ENCODE measurements around the gene IL12B.
"Not testable (repeated sequence)": the region's sequence is repeated elsewhere in the genome, so short reads cannot be mapped to it uniquely, and the experiment has no call there.

The IL12B gene

DNA sequence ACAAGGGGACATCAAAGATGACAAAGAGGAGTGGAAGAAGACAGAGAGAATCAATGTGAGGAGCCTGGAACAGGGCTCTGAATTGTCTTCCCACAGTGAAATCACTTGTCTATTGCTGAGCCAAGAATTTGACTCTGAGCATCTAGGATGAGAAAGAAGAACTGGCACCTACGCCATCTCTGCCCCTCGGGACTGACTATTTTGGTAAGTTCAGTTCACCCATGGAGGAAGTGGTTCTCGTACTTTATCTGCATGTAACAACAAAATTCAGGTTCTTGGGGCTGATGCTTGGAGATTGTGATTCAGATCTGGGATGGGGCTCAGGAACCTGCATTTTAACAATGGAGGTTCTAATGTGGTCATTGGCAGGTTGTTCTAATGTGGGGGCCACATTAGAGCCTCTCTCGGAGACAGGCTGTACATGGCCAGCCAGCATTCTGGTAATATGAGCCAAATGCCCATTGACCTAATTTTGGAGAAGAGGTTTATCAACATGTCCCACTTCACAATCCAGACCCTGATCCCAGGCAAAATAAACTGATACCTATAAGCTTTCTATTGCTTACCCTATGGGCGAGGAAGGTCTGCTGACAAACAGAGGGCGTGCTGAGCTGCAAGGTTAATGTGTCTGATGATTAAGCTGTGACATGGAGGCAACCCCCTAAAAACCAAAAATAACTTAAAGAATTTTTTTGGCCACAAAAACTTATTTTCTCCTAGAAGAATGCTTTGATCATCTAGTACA is 2.7 kb upstream of the IL12B start:
- no peak for DNase-seq (ENCODE audit: low spot score)

DNA sequence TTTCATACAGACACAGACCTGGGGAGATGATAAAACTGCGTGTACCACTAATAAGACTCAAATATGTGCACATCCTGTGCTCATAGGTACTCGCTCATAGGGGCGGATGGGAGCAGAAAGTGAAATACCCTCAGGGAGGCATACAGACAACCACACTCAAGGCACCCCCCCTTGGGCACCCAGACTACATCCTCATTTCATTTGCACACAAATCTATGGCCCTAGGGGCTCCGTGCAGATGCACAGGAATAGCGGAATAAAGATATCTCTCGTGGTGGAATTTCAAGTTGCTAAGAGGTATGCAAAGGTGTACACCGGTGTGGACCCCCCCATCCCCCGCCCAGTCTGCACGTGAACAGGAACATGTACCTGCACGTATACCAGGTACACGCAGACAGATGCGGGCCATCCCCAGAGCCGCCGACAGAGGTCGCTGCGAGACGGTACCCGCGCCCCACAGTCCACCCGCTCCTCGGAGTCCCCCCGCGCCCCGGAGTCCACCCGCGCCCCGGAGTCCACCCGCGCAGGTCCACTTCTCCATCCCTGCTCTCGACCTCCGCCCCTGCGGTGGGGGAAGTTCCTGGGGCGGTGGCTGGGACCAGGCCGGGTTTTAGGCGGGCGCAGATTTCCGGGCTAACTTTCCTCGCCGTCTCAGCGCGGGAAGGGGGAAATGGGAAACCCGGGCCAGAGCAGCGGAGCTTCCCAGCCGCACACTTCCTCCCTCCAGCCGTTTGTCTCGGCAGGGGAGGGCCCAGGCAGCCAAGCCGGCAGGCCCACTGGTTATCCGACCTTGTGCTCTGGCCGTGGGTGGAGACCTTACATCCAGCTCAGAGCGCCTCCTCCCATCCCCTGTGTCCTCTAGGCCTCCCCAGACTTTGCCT is 1.0 kb upstream of the IL12B start:
- DNase-seq (ENCODE audit: low spot score) = peak; percentile 77

DNA sequence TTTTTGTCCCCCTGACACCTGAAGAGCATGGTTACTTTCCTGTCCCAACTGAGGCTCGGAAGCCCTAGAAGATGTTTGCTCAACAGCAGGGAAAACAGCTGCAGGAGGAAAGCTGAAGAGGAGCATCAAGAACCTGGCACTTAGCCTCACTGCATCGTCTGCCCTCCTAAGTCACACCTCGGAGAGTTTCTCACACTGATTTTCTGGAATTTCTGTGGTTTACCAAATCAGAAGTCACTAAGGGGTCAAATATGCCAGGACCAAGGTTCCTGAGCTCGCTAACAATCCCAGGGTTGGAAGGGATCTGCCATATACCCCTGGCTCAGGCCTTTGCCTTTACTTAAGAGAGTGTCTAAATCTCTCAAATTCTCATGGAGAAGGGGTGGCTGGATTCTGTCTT is 5.3 kb downstream of the IL12B start:
- DNase-seq (ENCODE audit: low spot score) = no peak

DNA sequence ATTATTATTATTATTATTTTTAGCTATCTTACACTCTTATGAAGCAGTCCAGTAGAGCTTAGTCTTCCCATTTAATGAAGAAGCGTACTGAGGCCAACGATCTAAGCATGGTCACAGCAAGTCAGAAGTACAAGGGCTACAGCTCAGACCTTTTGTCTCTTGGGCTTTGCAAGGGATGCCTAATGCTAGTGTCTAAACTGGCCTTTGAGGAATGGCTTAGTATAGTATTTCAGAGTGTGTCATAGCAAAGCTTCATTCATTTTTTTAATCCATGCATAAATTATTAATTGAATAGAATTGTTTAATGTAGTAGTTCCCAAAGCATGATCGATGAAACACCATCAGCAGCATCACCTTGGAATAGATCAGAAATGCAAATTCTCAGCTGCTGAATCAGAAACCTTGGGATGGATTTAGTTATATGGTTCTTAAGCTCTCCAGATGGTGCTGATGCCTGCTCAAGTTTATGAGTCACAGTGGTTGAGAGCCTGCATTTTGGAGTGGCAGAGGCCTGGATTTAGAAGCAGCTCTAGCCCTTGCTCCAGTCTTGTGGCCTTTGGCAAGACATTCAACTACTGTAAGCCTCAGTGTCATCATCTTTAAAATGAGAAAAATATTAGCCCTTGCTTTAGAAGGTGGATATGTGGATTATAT is 6.1 kb downstream of the IL12B start:
- DNase-seq (ENCODE audit: low spot score) = peak; percentile 83

DNA sequence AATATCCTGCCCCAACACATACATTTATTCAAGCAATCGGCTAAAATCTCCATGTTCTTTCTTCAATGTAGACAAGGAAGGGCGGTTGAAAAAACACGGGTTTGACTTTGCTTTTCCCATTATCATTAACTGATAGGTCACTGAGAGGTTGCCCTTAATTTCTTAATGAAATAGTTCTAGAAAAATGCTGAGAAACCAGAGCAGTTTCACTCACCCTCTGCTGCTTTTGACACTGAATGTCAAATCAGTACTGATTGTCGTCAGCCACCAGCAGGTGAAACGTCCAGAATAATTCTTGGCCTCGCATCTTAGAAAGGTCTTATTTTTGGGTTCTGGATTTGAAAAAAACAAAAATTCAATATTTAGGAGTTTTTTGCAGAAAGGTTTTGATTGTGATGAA is 8.1 kb downstream of the IL12B start:
- no peak for DNase-seq (ENCODE audit: low spot score)

DNA sequence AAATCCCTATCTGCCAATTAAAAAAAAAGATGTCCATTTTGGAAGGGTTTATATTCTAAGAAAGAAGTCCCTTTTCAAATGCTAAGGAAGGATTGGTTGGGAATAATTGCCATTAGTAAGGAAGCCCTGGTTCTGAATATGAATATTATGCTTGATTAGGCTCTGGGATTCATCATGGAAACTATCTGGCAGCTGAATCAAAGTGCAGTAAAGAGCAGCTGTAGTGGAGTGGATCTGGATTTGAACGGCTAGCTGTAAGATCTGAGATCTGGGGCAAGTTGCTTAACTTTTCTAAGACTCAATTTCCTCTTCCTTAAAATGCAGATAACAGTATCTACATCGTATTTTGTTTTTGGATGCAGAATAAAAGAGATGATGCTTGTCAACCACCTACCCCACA is 10.5 kb downstream of the IL12B start:
- no peak for DNase-seq (ENCODE audit: low spot score)

DNA sequence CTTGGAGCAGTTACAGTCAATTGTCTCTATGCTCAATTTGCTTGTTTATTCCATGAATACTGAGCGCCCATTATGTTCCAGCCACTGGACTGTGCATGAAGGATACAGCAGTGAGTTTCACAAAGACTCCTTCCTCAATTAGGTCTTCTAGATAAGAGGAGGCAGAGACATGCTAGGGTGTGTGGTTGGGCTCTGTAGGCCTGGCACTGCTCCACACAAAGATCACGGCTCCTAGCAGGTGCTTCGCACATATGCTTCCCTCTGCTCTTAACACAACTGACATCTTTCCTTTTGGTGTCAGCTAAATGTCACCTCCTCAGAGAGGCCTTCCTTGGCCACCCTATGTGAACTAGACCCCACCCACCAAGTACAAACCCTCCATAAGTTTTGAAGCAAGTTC is 10.9 kb downstream of the IL12B start:
- no peak for DNase-seq (ENCODE audit: low spot score)

DNA sequence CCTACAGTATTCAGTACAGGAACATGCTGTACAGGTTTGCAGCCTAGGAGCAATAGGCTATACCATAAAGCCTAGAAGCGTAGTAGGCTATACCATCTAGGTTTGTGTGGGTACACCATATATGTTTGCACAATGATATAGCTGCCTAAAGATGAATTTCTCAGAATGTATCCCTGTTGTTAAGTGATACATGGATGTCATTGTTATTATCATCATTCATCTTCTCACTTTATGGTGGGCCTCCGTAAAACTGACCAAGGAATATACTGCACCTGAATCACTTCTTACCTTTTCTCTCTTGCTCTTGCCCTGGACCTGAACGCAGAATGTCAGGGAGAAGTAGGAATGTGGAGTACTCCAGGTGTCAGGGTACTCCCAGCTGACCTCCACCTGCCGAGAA is 11.8 kb downstream of the IL12B start:
- DNase-seq (ENCODE audit: low spot score) = no peak

DNA sequence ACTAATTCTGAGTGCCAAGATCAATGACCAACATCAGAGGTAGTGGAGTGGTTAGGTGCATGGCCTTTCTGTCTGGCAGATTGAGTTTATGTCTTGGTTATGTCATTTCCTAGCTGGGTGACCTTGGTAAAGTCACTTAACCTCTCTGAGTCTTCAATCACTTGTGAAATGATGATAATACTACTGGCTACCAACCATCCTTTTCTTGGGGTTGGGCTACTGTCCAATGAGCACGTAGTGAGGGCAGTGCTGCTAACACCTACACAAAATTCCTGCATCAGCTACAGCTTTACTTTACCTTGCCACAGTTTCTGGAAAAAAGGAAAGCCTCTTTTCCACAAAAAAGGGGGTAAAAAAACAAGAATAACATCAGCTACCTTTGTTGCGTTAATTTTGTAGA is 12.4 kb downstream of the IL12B start:
- DNase-seq (ENCODE audit: low spot score) = no peak

DNA sequence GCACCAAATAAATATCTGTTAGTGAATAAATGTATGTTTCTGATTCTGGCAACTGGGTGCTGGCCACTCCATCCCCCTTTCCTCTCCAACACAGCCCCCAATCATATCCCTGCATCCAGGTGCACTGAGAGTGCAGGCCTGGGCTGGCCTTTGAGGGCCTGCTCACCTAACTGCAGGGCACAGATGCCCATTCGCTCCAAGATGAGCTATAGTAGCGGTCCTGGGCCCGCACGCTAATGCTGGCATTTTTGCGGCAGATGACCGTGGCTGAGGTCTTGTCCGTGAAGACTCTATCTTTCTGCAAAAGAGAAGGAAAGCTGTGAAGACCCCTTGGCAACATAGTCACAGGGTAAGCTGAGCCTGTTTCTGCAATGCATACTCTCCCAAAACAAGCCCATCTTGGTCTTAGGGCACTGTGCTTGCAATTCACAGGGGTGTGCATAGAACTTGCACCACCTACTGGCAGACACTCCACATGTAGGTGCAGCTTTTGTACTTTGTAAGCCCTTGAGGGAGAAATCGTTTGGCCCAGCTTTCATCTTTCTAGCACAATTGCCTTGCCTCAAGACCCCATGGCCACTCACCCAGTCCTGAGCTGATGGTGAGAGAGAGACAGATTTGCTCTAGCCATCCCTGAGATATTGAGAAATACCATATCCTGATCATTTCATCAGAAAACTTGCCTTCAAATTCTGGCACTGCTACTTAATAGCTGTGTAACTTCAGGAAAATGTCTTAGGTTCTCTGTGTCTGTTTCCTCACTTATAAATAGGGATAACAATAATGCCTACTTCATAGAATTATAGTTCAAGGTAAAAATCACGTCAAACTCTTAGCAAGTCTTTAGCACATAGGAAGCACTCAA is 13.5 kb downstream of the IL12B start:
- DNase-seq (ENCODE audit: low spot score) = peak; percentile 57

DNA sequence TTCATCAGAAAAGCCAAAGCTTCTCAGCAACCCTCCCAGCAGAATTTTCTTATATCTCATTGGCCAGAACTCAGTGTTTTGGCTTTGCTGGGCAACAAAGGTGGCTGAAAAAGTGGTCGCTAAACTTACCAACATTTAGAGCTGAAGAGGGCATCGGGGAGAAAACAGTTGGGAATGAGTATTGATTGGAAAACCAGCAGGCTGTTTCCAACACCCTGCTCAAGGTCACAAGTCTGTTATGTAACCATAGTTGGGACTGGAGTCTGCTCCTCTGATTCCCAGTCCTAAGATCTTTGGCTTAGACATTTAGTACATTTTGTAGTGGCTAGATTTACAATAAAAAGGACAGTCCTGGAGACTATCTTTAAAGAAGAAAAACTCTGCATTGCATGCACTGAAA is 17.1 kb downstream of the IL12B start:
- DNase-seq (ENCODE audit: low spot score) = no peak

DNA sequence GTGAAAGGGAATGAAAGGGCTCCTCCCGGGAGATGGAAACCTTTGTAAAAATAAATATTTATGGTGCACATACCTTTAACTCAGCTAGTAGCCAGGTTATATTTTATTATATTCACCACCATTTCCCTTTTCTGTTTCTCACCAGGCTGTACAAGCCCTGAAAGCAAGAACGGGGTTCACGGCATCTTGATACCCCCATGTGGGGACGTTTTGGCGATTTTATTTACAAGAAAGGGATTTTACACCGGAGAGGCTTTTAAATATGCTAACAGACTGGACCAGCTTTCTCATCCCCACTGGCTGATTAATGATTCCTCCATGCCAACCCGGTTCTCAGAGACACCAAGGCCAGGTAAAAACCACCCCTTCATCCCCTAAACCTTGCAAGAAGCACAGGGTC is 19.2 kb downstream of the IL12B start:
- DNase-seq (ENCODE audit: low spot score) = no peak

DNA sequence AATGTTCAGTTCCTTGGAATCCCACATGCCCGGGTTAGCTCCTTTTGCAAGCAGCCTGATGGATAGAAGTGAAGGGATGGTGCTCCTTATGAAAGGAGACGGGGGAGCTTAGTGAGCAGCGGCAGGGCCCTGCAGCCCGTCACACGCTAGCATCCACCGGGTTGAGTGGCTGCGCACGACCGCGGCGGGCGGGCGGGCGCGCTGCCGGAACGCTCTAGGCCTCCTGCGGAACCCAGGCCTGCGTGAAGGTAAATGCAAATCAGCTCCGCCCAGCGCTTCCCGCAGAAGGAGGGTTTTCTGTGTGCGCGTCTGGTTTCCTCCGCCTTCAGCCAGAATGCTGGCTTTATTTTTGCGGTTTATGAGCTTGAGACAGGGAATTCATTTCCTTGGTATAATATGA is 19.8 kb downstream of the IL12B start:
- peak; percentile 13 for DNase-seq (ENCODE audit: low spot score)

DNA sequence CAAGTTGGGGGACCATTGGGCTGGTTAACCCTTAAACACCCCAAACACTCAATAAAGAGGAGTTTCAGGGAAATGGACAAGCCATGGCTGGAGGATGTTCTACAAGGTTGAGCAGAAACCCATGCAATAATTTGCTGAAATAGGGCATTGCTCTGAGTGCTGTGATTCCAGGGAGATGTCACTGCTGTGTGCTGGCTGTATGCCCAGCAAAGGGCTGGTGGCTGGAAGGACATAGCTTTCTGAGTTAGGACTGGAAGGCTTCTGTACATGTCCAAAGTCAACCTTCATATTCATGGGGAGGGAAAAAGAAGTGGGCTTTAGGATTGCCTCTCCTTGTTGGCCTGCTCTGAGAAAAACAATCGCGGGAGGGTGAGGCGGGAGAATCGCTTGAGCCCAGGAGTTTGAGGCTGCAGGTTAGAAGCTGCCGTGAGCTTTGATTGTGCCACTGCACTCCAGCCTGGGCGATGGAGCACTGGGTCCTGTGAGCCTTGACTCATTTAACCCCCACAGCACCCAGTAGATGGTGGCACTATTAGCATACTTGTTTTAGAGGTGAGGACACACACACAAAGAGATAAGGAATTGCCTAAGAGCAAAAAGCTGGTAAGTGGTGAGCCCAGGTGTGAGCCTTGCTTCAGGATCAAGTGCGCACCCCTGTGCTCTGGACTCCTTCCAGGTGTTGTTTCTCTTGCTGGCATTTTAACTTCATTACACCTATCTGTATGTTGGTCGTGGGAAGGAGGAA is 20.4 kb downstream of the IL12B start:
- DNase-seq (ENCODE audit: low spot score) = no peak

DNA sequence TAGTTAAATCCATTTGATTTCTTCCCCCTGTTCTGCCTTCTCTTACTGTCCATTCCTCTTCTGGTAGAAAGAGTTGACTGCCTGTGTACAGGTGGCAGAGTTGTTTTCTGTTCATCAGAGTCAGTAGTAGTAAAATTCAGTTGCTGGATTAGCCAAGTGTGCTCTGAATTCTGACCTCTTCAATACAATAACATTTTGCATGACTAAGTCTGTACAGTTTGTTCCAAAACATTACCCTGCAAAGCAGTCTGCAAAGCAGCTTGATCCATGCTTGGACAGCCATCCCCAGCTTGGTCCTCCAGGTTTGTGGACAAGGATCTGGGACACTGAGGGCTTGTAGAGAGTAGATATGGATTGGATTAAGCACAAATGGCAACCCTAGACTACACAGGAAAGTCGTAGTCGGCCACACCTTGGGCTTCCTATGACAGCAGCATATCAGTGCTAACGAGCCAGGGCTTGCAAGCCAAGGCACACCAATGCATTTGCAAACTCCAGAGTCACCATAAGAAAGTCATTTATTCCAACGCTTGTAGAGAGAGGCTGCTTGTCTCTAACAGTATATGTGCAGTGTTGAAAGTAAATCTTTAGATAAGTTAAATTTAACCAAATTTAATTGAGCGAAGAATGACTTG is 25.2 kb downstream of the IL12B start:
- no peak for DNase-seq (ENCODE audit: low spot score)

DNA sequence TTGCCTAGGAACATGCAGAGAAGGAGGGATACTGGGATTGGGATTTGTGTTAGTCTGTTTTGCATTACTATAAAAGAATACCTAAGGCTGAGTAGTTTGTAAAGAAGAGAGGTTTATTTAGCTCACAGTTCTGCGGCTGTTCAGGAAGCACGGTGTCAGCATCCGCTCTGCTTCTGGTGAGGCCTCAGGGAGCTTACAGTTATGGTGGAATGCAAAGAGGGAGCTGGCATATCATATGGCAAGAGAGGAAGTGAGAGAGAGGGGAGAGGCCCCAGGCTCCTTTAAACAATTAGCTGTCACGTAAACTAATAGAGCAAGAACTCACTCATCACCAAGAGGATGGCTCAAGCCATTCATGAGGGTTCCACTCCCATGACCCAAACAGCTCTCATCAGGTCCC is 27.0 kb downstream of the IL12B start:
- no peak for DNase-seq (ENCODE audit: low spot score)

DNA sequence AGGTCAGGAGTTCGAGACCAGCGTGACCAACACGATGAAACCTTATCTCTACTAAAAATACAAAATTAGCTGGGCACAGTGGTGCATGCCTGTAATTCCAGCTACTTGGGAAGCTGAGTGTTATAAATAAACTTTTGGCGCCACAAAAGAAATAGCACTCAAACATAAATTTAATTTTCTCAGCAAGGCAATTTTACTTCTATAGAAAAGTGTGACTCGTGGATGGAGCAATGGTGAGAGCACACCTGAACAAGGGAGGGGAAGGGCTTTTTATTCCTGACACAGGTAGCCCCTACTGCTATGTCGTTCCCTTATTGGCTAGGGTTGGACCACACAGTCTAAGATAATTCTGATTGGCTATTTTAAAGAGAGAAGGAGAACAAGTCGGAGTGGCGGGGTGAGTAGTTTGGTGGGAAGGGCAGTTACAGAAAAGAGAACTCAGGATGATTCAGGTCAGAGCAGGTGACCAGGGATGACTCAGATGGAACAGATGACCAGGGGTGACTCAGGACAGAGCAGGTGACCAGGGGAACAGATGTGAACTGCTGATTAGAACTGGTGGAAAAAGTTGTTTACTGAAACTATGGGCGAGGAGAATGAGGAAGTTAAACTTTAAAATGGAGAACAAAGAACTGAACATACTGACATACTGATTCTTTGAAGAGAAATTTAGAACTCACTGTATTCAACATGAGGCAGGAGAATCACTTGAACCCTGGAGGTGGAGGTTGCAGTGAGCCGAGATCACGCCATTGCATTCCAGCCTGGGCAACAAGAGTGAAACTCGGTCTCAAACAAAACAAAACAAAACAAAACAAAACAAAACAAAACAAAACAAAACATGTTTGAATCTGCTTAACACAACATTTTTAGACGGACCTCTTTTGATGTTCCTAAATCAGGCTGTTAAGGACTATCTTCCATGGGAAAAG is 28.1 kb downstream of the IL12B start:
- DNase-seq (ENCODE audit: low spot score) = not testable (repeated sequence)

DNA sequence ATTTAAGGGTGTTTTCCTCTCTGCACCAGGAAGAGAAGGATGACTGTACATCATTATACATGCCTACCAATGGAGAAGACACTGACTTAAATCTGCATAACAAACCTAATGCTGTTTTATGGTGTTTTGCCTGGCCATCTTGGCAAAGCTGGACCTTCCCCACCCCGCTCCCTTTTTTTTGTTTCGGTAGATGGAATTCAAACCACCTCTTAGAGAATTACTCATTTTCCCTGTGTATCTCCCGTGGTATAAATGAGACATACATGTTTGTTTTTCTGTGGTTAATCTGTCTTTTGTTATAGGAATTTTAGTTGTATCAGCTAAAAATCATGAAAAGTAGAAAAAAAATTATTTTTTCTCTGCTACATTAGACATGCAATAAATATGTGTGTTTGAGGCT is 28.8 kb downstream of the IL12B start:
- DNase-seq (ENCODE audit: low spot score) = no peak

DNA sequence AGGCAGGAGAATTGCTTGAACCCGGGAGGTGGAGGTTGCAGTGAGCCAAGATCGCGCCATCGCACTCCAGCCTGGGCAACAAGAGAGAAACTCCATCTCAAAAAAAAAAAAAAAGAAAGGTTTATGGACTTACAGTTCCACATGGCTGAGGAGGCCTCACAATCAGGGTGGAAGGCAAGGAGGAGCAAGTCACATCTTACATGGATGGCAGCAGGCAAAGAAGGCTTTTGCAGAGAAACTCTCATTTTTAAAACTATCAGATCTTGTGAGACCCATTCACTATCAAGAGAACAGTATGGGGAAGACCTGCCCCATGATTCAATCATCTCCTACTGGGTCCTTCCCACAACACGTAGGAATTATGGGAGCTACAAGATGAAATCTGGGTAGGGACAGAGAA is 33.0 kb downstream of the IL12B start:
- DNase-seq (ENCODE audit: low spot score) = not testable (repeated sequence)

DNA sequence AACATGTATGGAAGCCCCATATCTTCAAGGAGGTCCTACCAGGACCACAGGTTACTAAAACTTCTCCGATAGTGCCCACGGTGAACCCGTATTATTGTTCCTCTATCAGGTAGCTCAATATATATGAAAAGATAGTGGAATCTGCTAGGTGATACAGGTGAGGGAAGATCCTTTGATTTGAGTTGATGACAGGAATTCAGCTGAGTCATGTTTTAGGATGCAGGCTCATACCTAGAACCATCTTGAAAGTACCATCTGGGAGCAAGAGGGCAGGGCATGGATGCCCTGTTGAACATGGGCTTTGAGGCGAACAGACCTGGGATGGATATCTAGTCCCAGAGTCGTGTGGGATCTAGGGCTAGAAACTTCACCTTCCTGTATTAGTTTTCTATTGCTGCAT is 35.4 kb downstream of the IL12B start:
- no peak for DNase-seq (ENCODE audit: low spot score)
